GM19099 (cell line): Measurements from ENCODE around the gene CAMTA2.
A peak's percentile ranks its signal among the peaks of the same experiment; 100 is the strongest.

Experiments
- POLR2A ChIP-seq: IDR thresholded peaks from 3 replicates; pipeline ENCODE4 v1.6.1; 2011; ENCODE audit warnings: low read depth; ENCODE audit not compliant: insufficient read length; ENCODE audit errors: extremely low read depth

The CAMTA2 gene

DNA sequence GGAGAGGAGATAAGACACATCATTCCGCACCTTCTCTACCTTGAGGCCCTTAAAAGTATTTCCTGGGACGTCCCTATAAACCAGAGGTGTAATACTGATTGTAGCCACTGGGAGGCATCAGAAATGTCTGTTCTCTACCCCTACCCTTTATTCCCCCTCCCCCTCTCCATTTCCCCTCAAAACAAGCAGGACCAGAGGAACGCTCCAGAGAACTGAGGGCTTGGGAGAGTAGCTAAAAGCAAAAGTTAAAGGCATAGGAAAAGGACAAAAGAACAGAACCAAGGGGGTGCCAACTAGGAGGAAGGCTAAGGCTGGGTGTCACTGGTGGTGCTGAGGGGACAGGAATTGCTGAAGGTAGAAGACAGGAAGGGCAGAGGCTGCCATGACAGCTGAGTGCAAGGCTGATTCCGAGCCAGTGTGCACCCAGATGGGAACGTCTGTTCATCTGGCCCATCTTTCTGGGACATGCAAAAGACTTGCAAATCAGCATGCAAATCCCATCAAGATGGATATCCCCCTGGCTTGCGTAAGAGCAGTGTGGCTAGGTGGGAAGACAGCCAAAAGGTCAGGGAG is 6.7 kb downstream of the CAMTA2 start:
- no peak for TF ChIP-seq POLR2A

DNA sequence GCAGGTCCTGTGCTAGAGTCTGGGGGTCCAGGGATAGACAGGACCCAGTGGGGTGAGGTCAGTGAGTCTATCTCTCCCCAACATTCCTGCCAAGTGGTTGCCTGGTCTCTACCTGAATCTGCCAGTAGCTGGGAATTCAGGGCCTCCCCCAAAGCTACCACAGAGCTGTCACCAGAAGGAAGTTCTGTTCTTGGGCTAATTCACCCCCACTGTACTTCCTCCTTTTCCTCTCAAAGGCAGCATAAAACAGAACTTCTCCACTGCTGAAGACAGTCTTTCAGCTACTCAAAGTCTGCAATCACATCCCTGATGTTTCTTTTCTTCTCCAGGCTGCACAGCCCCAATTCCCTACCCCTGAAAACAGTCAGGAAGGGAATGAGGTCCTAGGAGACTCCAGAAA is 8.7 kb downstream of the CAMTA2 start:
- no peak for TF ChIP-seq POLR2A

GRCh38 chr17:4974115-4974670 is 13.3 kb downstream of the CAMTA2 start:
- no peak for TF ChIP-seq POLR2A

DNA sequence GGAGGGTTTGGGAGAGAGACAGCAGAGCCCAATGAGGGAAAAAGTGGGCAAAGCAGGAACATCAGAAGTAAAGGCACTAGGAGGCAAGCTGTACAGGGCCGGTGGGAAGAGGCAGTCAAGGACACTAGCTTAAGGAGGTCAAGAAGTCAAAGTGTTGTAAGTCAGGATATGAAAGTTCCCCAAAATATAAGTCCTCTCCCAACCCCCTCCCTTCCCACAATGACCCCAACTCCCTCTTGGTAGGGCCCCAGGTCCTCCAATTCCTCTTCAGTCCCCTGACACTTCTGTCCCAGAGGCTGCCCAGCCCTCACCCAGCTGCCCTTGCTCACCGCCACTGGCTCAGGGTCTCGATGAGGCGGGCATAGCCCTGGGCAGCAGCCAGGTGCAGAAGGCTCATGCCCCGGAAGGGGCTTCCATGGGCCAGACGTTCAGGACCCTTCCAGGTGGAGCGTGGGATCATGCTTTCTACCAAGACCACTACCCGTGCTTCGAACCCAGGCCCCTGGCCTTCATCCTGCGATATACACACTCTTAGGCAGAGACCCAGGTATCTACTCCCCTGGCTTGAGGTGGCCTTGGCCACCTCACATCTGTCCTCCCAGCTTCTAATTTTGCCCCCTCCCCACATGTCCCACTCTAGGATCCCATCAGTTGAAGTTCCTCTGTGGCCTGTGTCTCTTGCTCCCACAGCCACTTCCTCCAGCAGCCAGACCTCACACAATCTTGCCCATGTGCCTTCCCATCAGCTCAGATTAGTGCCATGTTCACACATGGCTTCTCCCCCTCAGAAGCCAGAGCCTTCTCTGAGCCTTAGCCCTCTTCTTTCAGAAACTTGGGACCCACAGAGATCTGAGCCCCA is 14.0 kb downstream of the CAMTA2 start:
- TF ChIP-seq POLR2A: no peak

GRCh38 chr17:4972752-4973151 is 14.7 kb downstream of the CAMTA2 start:
- no peak for TF ChIP-seq POLR2A

GRCh38 chr17:4972322-4972721 is 15.2 kb downstream of the CAMTA2 start:
- no peak for TF ChIP-seq POLR2A

- TF ChIP-seq POLR2A: no peak
Measured at GRCh38 chr17:4971826-4972225, 15.6 kb downstream of the CAMTA2 start.

DNA sequence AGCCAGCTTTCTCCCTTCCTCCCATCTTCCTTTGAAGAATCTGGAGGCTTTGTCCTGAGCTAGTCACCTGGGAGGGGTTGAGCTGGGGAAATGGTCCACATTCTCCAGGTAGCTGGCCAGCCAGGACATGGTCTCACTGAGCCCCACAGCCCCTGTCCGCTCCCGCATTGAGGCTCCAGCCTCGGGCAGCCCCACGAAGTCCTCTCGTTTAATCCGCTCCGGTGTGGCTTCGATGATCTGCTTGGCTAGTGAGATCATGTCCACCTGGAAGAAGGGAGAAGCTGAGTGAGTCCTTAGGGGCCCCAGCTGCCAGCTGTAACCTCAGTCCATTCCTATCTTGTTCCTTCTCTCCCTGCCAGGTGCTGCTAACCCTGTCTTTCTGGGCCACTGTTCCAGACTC is 17.2 kb downstream of the CAMTA2 start:
- TF ChIP-seq POLR2A: no peak

- TF ChIP-seq POLR2A: no peak
Measured at GRCh38 chr17:4969551-4970173, 17.8 kb downstream of the CAMTA2 start.

- no peak for TF ChIP-seq POLR2A
Measured at GRCh38 chr17:4969047-4969550, 18.4 kb downstream of the CAMTA2 start.

- TF ChIP-seq POLR2A: no peak
Measured at GRCh38 chr17:4968486-4969046, 18.9 kb downstream of the CAMTA2 start.

DNA sequence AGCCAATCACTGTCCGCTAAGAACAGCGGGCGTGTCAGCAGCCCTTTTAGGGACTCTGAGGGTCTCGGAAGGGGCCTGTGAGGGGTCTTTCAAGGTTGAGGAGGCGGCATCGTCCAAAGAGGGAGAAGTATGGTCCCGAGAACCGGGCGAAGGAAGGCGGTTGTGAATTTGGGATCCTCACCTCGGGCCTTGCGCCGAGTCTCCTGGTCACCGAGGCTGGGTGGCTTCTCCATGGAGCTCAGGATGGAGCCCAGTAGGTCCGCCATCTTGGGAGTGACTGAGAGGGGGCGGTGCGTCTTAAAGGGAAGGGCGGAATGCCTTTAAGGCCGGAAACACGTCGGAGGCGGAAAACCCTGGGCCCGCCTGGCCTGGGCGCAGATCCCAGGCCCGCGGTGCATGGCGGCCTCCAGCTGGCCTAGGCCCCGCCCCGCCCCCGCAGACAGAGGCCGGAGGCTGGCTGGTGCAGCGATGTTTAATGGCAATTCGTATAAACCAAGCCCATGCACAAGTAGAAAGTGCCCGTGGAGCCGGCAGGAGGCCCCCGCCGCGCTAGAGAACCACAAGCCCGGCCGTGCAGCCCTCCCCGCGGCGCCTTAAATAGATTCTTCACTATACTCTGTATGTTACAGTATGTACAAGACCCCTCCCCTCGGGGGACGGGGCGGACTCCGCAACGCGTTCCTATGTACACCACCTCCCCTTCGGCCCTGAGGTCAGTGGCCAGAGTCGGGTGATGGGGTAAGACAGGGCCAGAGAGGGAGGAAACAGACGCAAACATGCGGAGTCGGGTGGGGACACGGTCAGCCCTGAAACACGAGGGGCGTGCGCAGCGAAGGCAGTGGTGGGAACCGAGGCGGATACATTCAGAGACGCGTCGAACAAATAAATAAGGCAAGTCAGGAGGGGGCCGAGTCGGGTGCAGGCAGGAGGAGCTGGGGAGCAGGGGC is 19.7 kb downstream of the CAMTA2 start, which contains the start of gene SPAG7:
Gene SPAG7, minus strand, starts transcription at position 279 of the 947 bp plus-strand sequence. Its CDS starts 13 bp downstream, at position 266.
- peak; percentile 86 for TF ChIP-seq POLR2A

GRCh38 chr17:4966844-4967538 is 20.5 kb downstream of the CAMTA2 start:
- TF ChIP-seq POLR2A: peak; percentile 30
